Skeletal muscle cell (primary cell): ENCODE data around the gene PDE4D.
"Not testable (repeated sequence)": the region's sequence is repeated elsewhere in the genome, so short reads cannot be mapped to it uniquely, and the experiment has no call there.

ENCODE experiments used
- DNase-seq: peaks from one replicate; pipeline ENCODE4 v3.0.0-alpha.2; 2010; ENCODE audit warnings: low read depth
- H3K4me3 ChIP-seq: 2 replicates; pipeline ENCODE4 v1.5.1; 2011; ENCODE audit warnings: low read depth, mild to moderate bottlenecking, control low read depth, low read length, moderate library complexity

The PDE4D gene

GRCh38 chr5:59756373-59757035 is 137.0 kb downstream of the PDE4D start:
- H3K4me3 ChIP-seq, result no peak overlapping the region
- no peak for DNase-seq

GRCh38 chr5:59755476-59755875 is 138.1 kb downstream of the PDE4D start:
- no peak for DNase-seq
- no peak overlapping the region for H3K4me3 ChIP-seq

- no peak for DNase-seq
- H3K4me3 ChIP-seq, result no peak overlapping the region
Observed at GRCh38 chr5:59753599-59753998, 139.9 kb downstream of the PDE4D start.

- no peak for DNase-seq
Observed at GRCh38 chr5:59749782-59750520, 143.6 kb downstream of the PDE4D start.

GRCh38 chr5:59748036-59748663 is 145.4 kb downstream of the PDE4D start:
- not testable (repeated sequence) for H3K4me3 ChIP-seq, DNase-seq

More at GRCh38 chr5:59749782-59750520, 143.6 kb downstream of the PDE4D start:
- H3K4me3 ChIP-seq, result no peak overlapping the region

GRCh38 chr5:59746241-59746765 is 147.2 kb downstream of the PDE4D start:
- H3K4me3 ChIP-seq, result no peak overlapping the region
- peak; percentile 84 for DNase-seq

- H3K4me3 ChIP-seq, result no peak overlapping the region
Observed at GRCh38 chr5:59745415-59745863, 148.1 kb downstream of the PDE4D start.

GRCh38 chr5:59744531-59744992 is 149.0 kb downstream of the PDE4D start:
- no peak overlapping the region for H3K4me3 ChIP-seq
- DNase-seq, result peak; percentile 49

More at GRCh38 chr5:59745415-59745863, 148.1 kb downstream of the PDE4D start:
- DNase-seq, result peak; percentile 100

GRCh38 chr5:59741599-59741998 is 151.9 kb downstream of the PDE4D start:
- no peak for DNase-seq
- no peak overlapping the region for H3K4me3 ChIP-seq

- no peak overlapping the region for H3K4me3 ChIP-seq
- DNase-seq, result no peak
Observed at GRCh38 chr5:59738024-59738423, 155.5 kb downstream of the PDE4D start.

- no peak for DNase-seq
- no peak overlapping the region for H3K4me3 ChIP-seq
Observed at GRCh38 chr5:59732806-59733205, 160.7 kb downstream of the PDE4D start.

- no peak overlapping the region for H3K4me3 ChIP-seq
- DNase-seq, result no peak
Observed at GRCh38 chr5:59732301-59732700, 161.2 kb downstream of the PDE4D start.

- no peak for DNase-seq
Observed at GRCh38 chr5:59731809-59732208, 161.7 kb downstream of the PDE4D start.

GRCh38 chr5:59729820-59730219 is 163.7 kb downstream of the PDE4D start:
- H3K4me3 ChIP-seq, result no peak overlapping the region
- DNase-seq, result no peak

More at GRCh38 chr5:59731809-59732208, 161.7 kb downstream of the PDE4D start:
- H3K4me3 ChIP-seq, result no peak overlapping the region

- no peak overlapping the region for H3K4me3 ChIP-seq
- DNase-seq, result no peak
Observed at GRCh38 chr5:59729357-59729756, 164.2 kb downstream of the PDE4D start.

GRCh38 chr5:59728356-59728755 is 165.2 kb downstream of the PDE4D start:
- no peak for DNase-seq
- no peak overlapping the region for H3K4me3 ChIP-seq

- no peak for DNase-seq
- no peak overlapping the region for H3K4me3 ChIP-seq
Observed at GRCh38 chr5:59727186-59727585, 166.3 kb downstream of the PDE4D start.

GRCh38 chr5:59725392-59725767 is 168.1 kb downstream of the PDE4D start:
- no peak overlapping the region for H3K4me3 ChIP-seq
- peak; percentile 62 for DNase-seq

GRCh38 chr5:59724482-59725391 is 168.8 kb downstream of the PDE4D start:
- no peak for DNase-seq
- no peak overlapping the region for H3K4me3 ChIP-seq
